DND-41 (cell line): ENCODE results near the gene PCLAF.

ENCODE experiments used
- EZH2 ChIP-seq: IDR thresholded peaks from 3 replicates; pipeline ENCODE4 v1.6.1; 2012; ENCODE audit warnings: borderline replicate concordance, low read depth, mild to moderate bottlenecking, moderate library complexity, low read length, inconsistent platforms; ENCODE audit not compliant: severe bottlenecking
- TF ChIP-seq, protein P1 (sequence below): IDR thresholded peaks from 2 replicates; pipeline ENCODE4 v1.5.1; 2012; ENCODE audit warnings: borderline replicate concordance, low read length, moderate library complexity, mild to moderate bottlenecking; ENCODE audit not compliant: poor library complexity, severe bottlenecking; ENCODE audit errors: extremely low read depth

GRCh38 chr15:64324165-64324877, 56.9 kb downstream of the PCLAF start:
- TF ChIP-seq, protein P1, sequence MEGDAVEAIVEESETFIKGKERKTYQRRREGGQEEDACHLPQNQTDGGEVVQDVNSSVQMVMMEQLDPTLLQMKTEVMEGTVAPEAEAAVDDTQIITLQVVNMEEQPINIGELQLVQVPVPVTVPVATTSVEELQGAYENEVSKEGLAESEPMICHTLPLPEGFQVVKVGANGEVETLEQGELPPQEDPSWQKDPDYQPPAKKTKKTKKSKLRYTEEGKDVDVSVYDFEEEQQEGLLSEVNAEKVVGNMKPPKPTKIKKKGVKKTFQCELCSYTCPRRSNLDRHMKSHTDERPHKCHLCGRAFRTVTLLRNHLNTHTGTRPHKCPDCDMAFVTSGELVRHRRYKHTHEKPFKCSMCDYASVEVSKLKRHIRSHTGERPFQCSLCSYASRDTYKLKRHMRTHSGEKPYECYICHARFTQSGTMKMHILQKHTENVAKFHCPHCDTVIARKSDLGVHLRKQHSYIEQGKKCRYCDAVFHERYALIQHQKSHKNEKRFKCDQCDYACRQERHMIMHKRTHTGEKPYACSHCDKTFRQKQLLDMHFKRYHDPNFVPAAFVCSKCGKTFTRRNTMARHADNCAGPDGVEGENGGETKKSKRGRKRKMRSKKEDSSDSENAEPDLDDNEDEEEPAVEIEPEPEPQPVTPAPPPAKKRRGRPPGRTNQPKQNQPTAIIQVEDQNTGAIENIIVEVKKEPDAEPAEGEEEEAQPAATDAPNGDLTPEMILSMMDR = no peak
- no peak for TF ChIP-seq EZH2
